ENCODE results near the gene OXT.

DNA sequence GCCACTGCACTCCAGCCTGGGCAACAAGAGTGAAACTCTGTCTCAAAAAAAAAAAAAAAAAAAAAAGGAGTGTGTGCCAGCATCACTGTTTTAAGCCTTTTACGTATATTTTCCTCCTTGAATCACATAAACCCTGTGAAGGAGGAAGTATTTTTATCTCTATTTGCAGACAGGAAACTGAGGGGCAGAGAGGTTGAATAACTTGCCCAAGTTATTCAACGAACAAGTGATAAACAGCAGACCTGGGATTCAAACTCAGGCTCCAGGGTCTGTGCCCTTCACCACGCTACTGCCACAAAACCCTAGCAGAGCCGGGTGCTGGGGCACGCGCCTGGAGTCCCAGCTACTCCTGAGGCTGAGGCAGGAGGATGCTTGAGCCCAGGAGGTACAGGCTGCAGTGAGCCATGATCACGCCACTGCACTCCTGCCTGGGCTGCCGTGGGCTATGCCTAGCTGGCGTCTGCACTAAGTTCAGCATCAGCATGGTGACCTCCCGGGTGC is 22.5 kb downstream of the OXT start:
- TF ChIP-seq POLR2A (IDR thresholded peaks at IDR 0.05) = no peak
- TF ChIP-seq CTCF (IDR thresholded peaks at IDR 0.05) = no peak
